Keratinocyte (primary cell): ENCODE data around the gene ADAMTS16.

Source experiments
- CTCF ChIP-seq, 3 experiments: IDR thresholded peaks in 1 of 3; conservative IDR thresholded peaks in 1 of 3; optimal IDR thresholded peaks in 1 of 3; 2 replicates in 2 of 3; 3 replicates in 1 of 3; pipeline versions ENCODE3 to v1.5.1; 2011; ENCODE audit warnings: low read length in 3 of 3, mild to moderate bottlenecking in 3 of 3, moderate library complexity in 2 of 3, control low read depth in 1 of 3, inconsistent platforms in 1 of 3; ENCODE audit not compliant: insufficient read depth in 2 of 3; ENCODE audit errors: extremely low read depth in 1 of 3
- EZH2 ChIP-seq: IDR thresholded peaks from one replicate; pipeline ENCODE4 v1.6.1; 2012; ENCODE audit warnings: inconsistent platforms, mild to moderate bottlenecking, low read length, moderate library complexity

DNA sequence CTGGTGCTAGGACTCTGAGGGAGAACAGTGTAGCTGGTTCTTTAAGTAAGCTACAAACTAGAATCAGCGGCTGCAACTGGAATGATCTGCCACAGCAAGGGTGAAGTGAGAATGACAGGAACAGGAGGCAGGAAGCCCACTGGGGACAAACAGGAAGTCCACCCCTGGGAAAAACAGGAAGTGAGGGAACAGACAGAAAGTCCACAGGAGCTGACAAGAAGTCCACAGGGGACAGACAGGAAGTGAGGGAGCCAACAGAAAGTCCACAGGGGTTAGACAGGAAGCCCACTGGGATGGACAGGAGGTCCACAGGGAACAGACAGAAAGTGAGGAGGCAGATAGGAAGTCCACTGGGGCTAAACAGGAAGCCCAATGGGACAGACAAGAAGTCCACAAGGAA is 15.5 kb downstream of the ADAMTS16 start:
- TF ChIP-seq CTCF (optimal IDR thresholded peaks at IDR 0.05 in 1 of 3, IDR thresholded peaks at IDR 0.05 in 1 of 3, conservative IDR thresholded peaks at IDR 0.05 in 1 of 3; ENCODE audit: extremely low read depth in 1 of 3, insufficient read depth in 2 of 3, low read length in 3 of 3) (no peak), EZH2 (no peak)
